GM12878 (cell line): ENCODE measurements around the gene MKRN2. TPM values are rescaled to one million over a fixed set of nuclear protein-coding genes. Genes with fewer than 3 reads are reported as not detected.

Experiments used
- ATF3 ChIP-seq: IDR thresholded peaks from 2 replicates; pipeline ENCODE4 v1.6.1; 2011; ENCODE audit warnings: low read depth, mild to moderate bottlenecking, low read length, moderate library complexity, borderline replicate concordance; ENCODE audit errors: extremely low read depth
- ATF7 ChIP-seq: fragments of 450-650 bp; IDR thresholded peaks from 2 replicates; pipeline ENCODE4 v1.6.1; 2016; ENCODE audit warnings: low read depth, mild to moderate bottlenecking
- BCL11A ChIP-seq: IDR thresholded peaks from 2 replicates; pipeline ENCODE4 v1.6.1; 2011; ENCODE audit warnings: low read depth, low read length
- BHLHE40 ChIP-seq, 2 experiments: fragments of 450-650 bp in 1 of 2; IDR thresholded peaks; 2 replicates each; pipeline ENCODE4 v1.6.1; 2011 to 2017; ENCODE audit warnings: low read depth in 2 of 2, borderline replicate concordance in 1 of 2, improper control_type of control experiment in 1 of 2, low read length in 1 of 2, mild to moderate bottlenecking in 1 of 2
- BRCA1 ChIP-seq: IDR thresholded peaks from 2 replicates; pipeline ENCODE4 v1.6.1; 2011; ENCODE audit warnings: low read depth, low read length, improper control_type of control experiment
- CEBPZ ChIP-seq: fragments of 150-350 bp; IDR thresholded peaks from 2 replicates; pipeline ENCODE4 v1.6.1; 2016; ENCODE audit warnings: low read depth, low read length
- CHD2 ChIP-seq: IDR thresholded peaks from 2 replicates; pipeline ENCODE4 v1.6.1; 2011; ENCODE audit warnings: low read depth, low read length, improper control_type of control experiment, borderline replicate concordance
- CREB1 ChIP-seq: IDR thresholded peaks from 2 replicates; pipeline ENCODE4 v1.6.1; 2012; ENCODE audit warnings: low read depth, mild to moderate bottlenecking, inconsistent platforms
- ETV6 ChIP-seq, 2 experiments: fragments of 450-650 bp in 1 of 2; IDR thresholded peaks in 1 of 2; conservative IDR thresholded peaks in 1 of 2; 2 replicates each; pipeline ENCODE4 v1.6.1; 2014; ENCODE audit warnings: antibody characterized with exemption in 1 of 2, borderline replicate concordance in 1 of 2, low read depth in 1 of 2, mild to moderate bottlenecking in 1 of 2, moderate library complexity in 1 of 2
- HSF1 ChIP-seq: fragments of 150-350 bp; IDR thresholded peaks from 2 replicates; pipeline ENCODE4 v1.6.1; 2014; ENCODE audit warnings: mild to moderate bottlenecking, low read depth, low read length
- IRF5 ChIP-seq: fragments of 450-650 bp; IDR thresholded peaks from 2 replicates; pipeline ENCODE4 v1.6.1; 2017; ENCODE audit warnings: borderline replicate concordance
- KAT2A ChIP-seq: conservative IDR thresholded peaks from 2 replicates; pipeline ENCODE4 v1.6.1; 2011; ENCODE audit warnings: low read depth, low read length; ENCODE audit not compliant: control insufficient read depth
- MTA3 ChIP-seq: IDR thresholded peaks from 2 replicates; pipeline ENCODE4 v1.6.1; 2012; ENCODE audit warnings: low read length, inconsistent platforms, borderline replicate concordance
- MXI1 ChIP-seq: fragments of 150-350 bp; IDR thresholded peaks from 2 replicates; pipeline ENCODE4 v1.6.1; 2011; ENCODE audit warnings: low read depth, mild to moderate bottlenecking, inconsistent platforms, low read length, improper control_type of control experiment
- PML ChIP-seq: IDR thresholded peaks from 2 replicates; pipeline ENCODE4 v1.6.1; 2012; ENCODE audit warnings: low read length, inconsistent platforms
- RELA ChIP-seq: fragments of 450-650 bp; IDR thresholded peaks from 2 replicates; pipeline ENCODE4 v1.8.0; 2014; ENCODE audit warnings: borderline replicate concordance; ENCODE audit not compliant: partially characterized antibody
- RELB ChIP-seq: fragments of 450-650 bp; IDR thresholded peaks from 2 replicates; pipeline ENCODE4 v1.6.1; 2017; ENCODE audit warnings: low read depth, mild to moderate bottlenecking, moderate library complexity
- SRF ChIP-seq, 2 experiments: IDR thresholded peaks; 2 replicates each; pipeline ENCODE4 v1.6.1; 2011; ENCODE audit warnings: low read depth in 2 of 2, low read length in 2 of 2, mild to moderate bottlenecking in 1 of 2, moderate library complexity in 1 of 2
- TARDBP ChIP-seq: IDR thresholded peaks from 2 replicates; pipeline ENCODE4 v1.6.1; 2016; ENCODE audit warnings: borderline replicate concordance
- TCF12 ChIP-seq: IDR thresholded peaks from 2 replicates; pipeline ENCODE4 v1.6.1; 2011; ENCODE audit warnings: low read depth, mild to moderate bottlenecking, low read length
- ZSCAN29 ChIP-seq: fragments of 450-650 bp; IDR thresholded peaks from 2 replicates; pipeline ENCODE4 v1.6.1; 2017; ENCODE audit warnings: mild to moderate bottlenecking, moderate library complexity
- polyA plus RNA-seq, 11 experiments: library from polyadenylated mRNA; depleted of rRNA in 4 of 11; unstranded in 6 of 11; stranded (reverse) in 5 of 11; fragments of >200 nt; fragmentation: Nextera tagmentation in 4 of 11; fragmentation: Illumina TruSeq in 1 of 11; extraction: Ambion mirVana in 4 of 11; extraction: Trizol in 1 of 11; gene quantifications; 1 replicate in 1 of 11; 2 replicates in 10 of 11; pipeline versions ENCODE4 v1.2.1 to v1.2.3, GENCODE V29; 2011 to 2016; ENCODE audit warnings: inconsistent platforms in 2 of 11, missing spikeins in 2 of 11, low read depth in 1 of 11
- total RNA-seq, 4 experiments: library from RNA; depleted of rRNA in 3 of 4; stranded (reverse); fragments of >200 nt in 3 of 4; fragmentation: Illumina TruSeq in 1 of 4; extraction: Trizol in 1 of 4; gene quantifications; 2 replicates each; pipeline versions ENCODE4 v1.2.1 to v1.2.3, GENCODE V29; 2013 to 2021

Gene MKRN2
- total and polyA plus RNA-seq, 10 of the 15 experiments (the other 5 are each of a cell fraction or from before 2014, with no cell fraction given) = 15.4 to 40.7 (median 34.4) TPM

- TF ChIP-seq HSF1 = 0 out of 2 replicates have a peak, but pooled peaks have one; percentile 29
- no peak for TF ChIP-seq IRF5
- no peak for TF ChIP-seq BCL11A
- TF ChIP-seq ATF7 = no peak
- TF ChIP-seq ZSCAN29 = peak; percentile 77
- peak; percentile 47; the same call in 1 of the 2 replicates for TF ChIP-seq CHD2
- peak; percentile 86 for TF ChIP-seq RELA
- peak; percentile 83 for TF ChIP-seq CREB1
- peak; percentile 5 to 84; a peak in 2 of 4 replicates for TF ChIP-seq SRF (IDR thresholded peaks at IDR 0.05; ENCODE audit: low read depth in 2 of 2, low read length in 2 of 2)
- peak; percentile 21; the same call in 1 of the 2 replicates for TF ChIP-seq MTA3
- peak; percentile 62 to 87; a peak in 3 of 4 replicates for TF ChIP-seq BHLHE40 (IDR thresholded peaks at IDR 0.05; ENCODE audit: borderline replicate concordance in 1 of 2, low read depth in 2 of 2, low read length in 1 of 2)
- TF ChIP-seq ETV6 (conservative IDR thresholded peaks at IDR 0.05 in 1 of 2, IDR thresholded peaks at IDR 0.05 in 1 of 2; ENCODE audit: borderline replicate concordance in 1 of 2, low read depth in 1 of 2) = peak in 1 of 2 experiments; percentile 24; a peak in 1 of 4 replicates
- TF ChIP-seq TCF12 = peak; percentile 40; the same call in 1 of the 2 replicates
- TF ChIP-seq PML = peak; percentile 82
- peak; percentile 75; the same call in 1 of the 2 replicates for TF ChIP-seq TARDBP
- TF ChIP-seq CEBPZ = 0 out of 2 replicates have a peak, but pooled peaks have one; percentile 7
- TF ChIP-seq RELB = peak; percentile 89
- TF ChIP-seq ATF3 = no peak
- TF ChIP-seq MXI1 = peak; percentile 86
- no peak for TF ChIP-seq BRCA1
- no peak for TF ChIP-seq KAT2A
These were observed at the start of gene MKRN2 (continued) for GRCh38 chr3:12556690-12557472.
